ENCODE data around the gene ODAPH.
"Not testable (repeated sequence)": the region's sequence is repeated elsewhere in the genome, so short reads cannot be mapped to it uniquely, and the experiment has no call there.

The ODAPH gene, protein sequence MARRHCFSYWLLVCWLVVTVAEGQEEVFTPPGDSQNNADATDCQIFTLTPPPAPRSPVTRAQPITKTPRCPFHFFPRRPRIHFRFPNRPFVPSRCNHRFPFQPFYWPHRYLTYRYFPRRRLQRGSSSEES

DNA sequence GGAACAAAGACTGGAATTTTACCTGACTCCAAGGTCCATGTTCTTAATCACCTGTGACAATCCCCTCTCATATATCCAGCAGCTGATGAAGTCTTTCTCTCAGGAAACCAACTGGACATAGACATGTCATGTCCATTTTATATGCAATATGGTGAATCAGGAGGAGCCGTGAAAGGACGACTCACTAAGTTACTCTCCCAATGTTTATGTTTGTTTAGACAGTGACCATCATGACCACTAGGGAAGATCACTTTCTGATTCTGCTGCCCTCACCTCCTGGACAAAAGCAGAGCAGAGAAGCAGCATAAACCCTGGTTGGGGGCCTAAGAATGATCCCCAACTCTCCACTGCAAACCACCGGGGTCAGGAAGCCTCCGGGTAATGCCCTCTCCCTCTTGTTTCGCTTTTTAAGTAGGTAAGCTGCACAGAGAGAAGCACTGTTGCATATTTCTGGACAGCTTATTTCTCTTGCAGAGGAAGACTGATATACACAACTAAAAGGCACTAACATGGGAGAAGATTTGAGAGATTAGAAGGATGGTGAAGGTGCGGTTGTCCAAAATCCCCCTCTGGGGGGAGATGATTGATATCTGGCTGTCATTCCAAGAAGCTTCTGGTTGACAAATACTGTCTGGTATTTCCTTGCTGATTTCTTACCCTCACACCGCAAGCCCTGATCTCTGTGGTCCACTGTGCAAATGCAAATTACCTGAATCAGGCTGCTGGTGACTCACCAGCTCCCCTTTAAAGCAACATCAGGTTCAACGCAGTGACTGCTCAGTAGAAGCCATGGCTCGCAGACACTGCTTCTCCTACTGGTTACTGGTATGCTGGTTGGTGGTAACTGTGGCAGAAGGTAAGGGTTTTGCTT is at the start of gene ODAPH:
ODAPH (plus strand) TSS at position 773 of the 871 bp plus-strand sequence; CDS start at position 790, 17 bp downstream.
- DNase-seq, result peak in 1 of 2 experiments; percentile 8

DNA sequence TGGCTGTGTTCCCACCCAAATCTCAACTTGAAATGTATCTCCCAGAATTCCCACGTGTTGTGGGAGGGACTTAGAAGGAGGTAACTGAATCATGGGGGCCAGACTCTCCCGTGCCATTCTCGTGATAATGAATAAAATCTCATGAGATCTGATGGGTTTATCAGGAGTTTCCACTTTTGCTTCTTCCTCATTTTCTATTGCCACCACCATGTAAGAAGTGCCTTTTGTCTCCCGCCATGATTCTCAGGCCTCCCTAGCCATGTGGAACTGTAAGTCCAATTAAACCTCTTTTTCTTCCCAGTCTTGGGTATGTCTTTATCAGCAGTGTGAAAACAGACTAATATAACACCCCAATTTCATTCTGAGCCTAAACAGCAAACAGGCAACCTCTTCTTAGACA is 46.3 kb upstream of the ODAPH start:
- DNase-seq, result not testable (repeated sequence)

DNA sequence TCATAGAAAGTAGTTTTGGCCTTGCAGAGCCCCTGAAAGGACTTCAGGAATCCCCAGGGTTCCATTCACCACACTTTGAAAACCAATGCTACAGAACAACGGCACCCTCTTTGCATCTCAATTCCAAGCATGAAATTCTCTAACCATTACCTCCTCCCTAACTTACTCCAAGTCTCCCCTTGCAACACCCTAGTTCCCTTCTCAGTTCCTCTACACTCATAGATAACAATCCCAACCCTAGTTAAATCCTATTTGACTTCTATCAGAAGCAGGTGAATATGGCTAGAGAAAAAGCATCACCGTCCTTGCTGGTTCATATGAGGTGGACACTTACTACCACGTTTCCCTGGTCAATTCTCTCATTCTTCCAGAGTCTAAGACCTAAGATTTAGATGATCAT is 44.0 kb upstream of the ODAPH start:
- DNase-seq, result no peak

- DNase-seq, result no peak
Measured at GRCh38 chr4:75512386-75513211, 43.3 kb upstream of the ODAPH start.

- DNase-seq, result no peak
Measured at GRCh38 chr4:75513526-75514130, 42.2 kb upstream of the ODAPH start.

DNA sequence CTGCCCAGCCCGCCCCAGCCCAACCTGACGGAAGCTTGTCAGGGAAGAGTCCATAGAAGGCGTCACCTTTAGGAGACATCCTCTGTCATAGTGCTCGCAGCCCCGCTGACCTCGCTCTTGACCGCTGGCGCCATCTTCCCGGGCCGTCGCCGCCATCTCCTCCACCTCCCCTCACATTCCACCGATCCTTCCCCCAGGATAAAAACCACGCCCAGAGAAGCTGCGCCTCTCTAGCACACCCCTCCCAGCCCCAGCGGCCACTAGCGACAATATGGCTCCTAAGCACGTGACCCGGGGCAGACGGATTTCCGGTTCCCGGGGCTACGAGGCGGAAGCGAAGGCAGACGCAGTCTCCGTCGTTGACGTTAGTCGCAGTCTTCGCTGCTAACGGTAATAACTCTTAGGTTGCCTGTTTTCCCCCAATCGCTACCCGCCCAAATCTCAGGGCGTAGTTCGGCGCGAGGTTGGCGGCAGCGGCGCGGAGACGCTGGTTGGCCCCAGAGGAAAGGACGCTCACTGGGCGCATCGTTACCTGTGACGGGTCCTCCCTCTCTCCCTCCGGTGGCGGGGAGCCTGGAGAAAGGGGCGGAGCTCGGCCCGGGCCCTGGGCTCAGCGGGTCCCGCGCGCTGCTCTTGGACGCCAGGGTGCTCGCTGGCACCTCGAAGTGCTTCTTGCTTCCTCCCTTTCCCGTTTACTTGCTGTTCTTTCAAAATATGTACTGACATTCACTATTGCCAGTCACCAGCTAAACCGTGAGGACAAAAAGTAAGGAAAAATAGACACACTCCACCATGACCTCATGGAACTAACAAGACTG is 41.5 kb upstream of the ODAPH start, which contains the start of the genes RCHY1 and THAP6:
RCHY1 (minus strand) TSS at position 273 of the 818 bp plus-strand sequence; CDS start at position 156, 117 bp downstream.
THAP6 (plus strand) TSS at position 343 of the 818 bp plus-strand sequence. CDS start 980 bp downstream, outside the sequence.
- peak; percentile 95 to 97 for DNase-seq

- DNase-seq, result no peak
Measured at GRCh38 chr4:75514949-75515612, 40.8 kb upstream of the ODAPH start.

- no peak for DNase-seq
Measured at GRCh38 chr4:75516144-75516543, 39.7 kb upstream of the ODAPH start.

DNA sequence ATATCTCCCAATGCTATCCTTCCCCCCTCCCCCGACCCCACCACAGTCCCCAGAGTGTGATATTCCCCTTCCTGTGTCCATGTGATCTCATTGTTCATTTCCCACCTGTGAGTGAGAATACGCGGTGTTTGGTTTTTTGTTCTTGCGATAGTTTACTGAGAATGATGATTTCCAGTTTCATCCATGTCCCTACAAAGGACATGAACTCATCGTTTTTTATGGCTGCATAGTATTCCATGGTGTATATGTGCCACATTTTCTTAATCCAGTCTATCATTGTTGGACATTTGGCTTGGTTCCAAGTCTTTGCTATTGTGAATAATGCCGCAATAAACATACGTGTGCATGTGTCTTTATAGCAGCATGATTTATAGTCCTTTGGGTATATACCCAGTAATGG is 36.4 kb upstream of the ODAPH start:
- DNase-seq, result not testable (repeated sequence)

GRCh38 chr4:75525086-75525485 is 30.8 kb upstream of the ODAPH start:
- no peak for DNase-seq

DNA sequence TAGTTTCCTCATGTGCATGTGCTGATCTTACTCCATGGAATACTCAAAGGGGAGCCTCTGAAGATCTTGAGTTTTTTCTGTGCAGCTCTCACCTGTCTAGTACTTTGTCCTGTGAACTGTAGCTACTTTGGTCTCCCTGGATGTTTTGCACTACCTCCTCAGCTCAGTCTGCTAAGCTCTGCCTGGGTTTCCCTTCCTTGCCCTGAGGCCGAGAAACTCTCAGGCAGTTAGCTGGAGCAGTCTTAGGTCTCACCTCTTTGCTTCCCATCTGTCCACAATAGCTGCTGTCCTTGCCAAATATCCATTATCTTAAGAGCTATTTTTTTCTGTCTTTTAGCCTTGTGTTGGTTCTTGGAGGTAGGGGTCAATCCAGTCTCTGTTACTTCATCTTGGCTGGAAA is 30.0 kb upstream of the ODAPH start:
- no peak for DNase-seq

DNA sequence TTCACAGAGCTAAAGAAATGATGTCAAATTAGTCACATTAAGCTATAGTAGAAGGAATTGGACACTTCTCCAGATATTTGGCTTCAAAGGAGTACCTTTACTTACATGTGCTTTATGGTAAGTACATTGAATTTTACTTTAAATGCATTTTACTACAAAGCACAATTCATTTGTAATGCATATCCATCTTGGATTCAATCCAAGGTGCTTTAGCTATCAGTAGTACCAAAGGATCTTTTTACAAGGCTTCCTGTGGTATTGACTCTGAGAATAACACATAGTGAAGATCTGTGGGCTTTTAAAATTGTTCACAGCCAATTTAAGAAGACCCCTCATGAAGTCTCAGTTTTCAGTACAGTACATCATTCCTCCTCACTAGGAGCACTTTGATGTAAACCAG is 28.4 kb upstream of the ODAPH start:
- DNase-seq, result no peak

- DNase-seq, result no peak
Measured at GRCh38 chr4:75530556-75531322, 25.1 kb upstream of the ODAPH start.

GRCh38 chr4:75531536-75532143 is 24.2 kb upstream of the ODAPH start:
- not testable (repeated sequence) for DNase-seq

- DNase-seq, result not testable (repeated sequence)
Measured at GRCh38 chr4:75533339-75533887, 22.5 kb upstream of the ODAPH start.

- DNase-seq, result not testable (repeated sequence)
Measured at GRCh38 chr4:75533926-75534325, 21.9 kb upstream of the ODAPH start.

DNA sequence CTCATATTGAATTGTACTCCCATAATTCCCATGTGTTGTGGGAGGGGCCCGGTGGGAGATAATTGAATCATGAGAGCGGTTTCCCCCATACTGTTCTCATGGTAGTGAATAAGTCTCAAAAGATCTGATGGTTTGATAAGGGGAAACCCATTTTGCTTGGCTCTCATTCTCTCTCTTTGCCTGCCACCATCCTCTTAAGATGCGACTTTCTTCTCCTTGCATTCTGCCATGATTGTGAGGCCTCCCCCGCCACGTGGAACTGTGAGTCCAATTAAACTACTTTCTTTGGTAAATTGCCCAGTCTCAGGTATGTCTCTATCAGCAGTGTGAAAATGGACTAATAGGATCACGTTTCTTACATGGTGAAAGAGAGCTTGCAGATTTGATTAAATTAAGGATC is 18.6 kb upstream of the ODAPH start:
- not testable (repeated sequence) for DNase-seq

DNA sequence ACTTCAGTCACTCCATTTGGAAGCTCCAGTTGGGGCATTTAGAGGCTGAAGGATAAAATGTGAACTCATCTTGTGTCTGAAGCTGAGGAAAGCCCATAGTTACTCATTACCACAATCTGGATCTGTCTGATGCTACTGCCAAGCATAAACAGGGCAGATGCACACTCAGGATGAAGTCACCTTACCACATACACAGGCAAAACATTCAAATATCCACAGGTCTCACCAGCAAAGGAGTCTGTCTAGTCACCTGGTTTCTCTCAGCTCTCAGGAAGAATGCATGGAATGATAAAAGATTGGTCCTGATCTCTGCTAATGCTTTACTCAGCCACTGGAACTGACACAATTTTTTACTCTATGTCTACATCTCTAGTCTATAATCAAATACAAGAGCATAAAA is 13.0 kb upstream of the ODAPH start:
- DNase-seq, result no peak

DNA sequence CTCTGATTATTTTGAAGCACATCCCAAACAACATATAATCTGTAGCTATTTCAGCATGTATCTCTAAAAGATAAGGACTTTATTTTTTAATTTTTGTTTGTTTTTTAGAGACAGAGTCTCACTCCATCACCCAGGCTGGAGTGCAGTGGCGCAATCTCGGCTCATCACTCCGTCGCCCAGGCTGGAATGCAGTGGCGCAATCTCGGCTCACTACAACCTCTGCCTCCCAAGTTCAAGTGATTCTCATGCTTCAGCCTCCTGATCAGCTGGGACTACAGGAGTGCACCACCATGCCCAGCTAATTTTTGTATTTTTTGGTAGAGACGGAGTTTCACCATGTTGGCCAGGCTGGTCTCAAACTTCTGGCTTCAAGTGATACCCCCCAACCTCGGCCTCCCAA is 11.6 kb upstream of the ODAPH start:
- DNase-seq, result not testable (repeated sequence)

- DNase-seq, result no peak
Measured at GRCh38 chr4:75544870-75545269, 11.0 kb upstream of the ODAPH start.
